Measurements from ENCODE around the gene TFE3. TPM values are rescaled to one million over a fixed set of nuclear protein-coding genes. Genes with fewer than 3 reads are reported as not detected.

TFE3 gene
- total RNA-seq, 2 donors from 2014 or later, result 24.9 to 71.9 TPM

GRCh38 chrX:49061916-49062315, 18.8 kb upstream of the TFE3 start:
- intact Hi-C loops (cut with DNase I), result no loop called here
- H3K27me3 ChIP-seq, result no peaks in the 10 kb centered on the region
- H3K4me3 ChIP-seq, result no peak overlapping the region
- H3K36me3 ChIP-seq (replicated peaks in 1 of 2; ENCODE audit: insufficient read depth in 1 of 2, low read depth in 2 of 2), result no peaks in the 10 kb centered on the region
- WGBS, 2 donors, result 75 to 86% methylated on average over 4 to 6 of the region's 10 CpGs
- peaks cover 13% of the 10 kb centered on the region for H3K4me1 ChIP-seq
- TF ChIP-seq POLR2A (IDR thresholded peaks at IDR 0.05), result no peak
- no peak for TF ChIP-seq CTCF (IDR thresholded peaks at IDR 0.05)
- H3K9me3 ChIP-seq, result no peaks in the 10 kb centered on the region
- DNase-seq (no peak), ATAC-seq (no peak)
- H3K27ac ChIP-seq, result no peak overlapping the region

- Histone ChIP-seq H3K4me1 (peaks cover 13% of the 10 kb centered on the region), H3K27ac (no peak overlapping the region), H3K27me3 (no peaks in the 10 kb centered on the region), H3K9me3 (no peaks in the 10 kb centered on the region), H3K4me3 (no peak overlapping the region), H3K36me3 (replicated peaks in 1 of 2; ENCODE audit: insufficient read depth in 1 of 2, low read depth in 2 of 2) (no peaks in the 10 kb centered on the region)
- DNase-seq (no peak), ATAC-seq (no peak)
- WGBS, 2 donors, result 83 to 86% methylated on average over 6 to 7 of the region's 7 CpGs
- intact Hi-C loops (cut with DNase I), result no loop called here
- no peak for TF ChIP-seq CTCF (IDR thresholded peaks at IDR 0.05)
- TF ChIP-seq POLR2A (IDR thresholded peaks at IDR 0.05), result no peak
Measured at GRCh38 chrX:49061490-49061889, 18.3 kb upstream of the TFE3 start.

- peaks cover 13% of the 10 kb centered on the region for H3K4me1 ChIP-seq
- H3K36me3 ChIP-seq (replicated peaks in 1 of 2; ENCODE audit: insufficient read depth in 1 of 2, low read depth in 2 of 2), result no peaks in the 10 kb centered on the region
- no peak for TF ChIP-seq POLR2A (IDR thresholded peaks at IDR 0.05)
- TF ChIP-seq CTCF (IDR thresholded peaks at IDR 0.05), result no peak
- intact Hi-C loops (cut with DNase I), result no loop called here
- H3K27ac ChIP-seq, result no peak overlapping the region
- DNase-seq (no peak), ATAC-seq (no peak)
- WGBS, 2 donors, result 52% methylated on average over 2 of the region's 3 CpGs; no CpG with 5 or more reads in 1 of the 2 donors
- H3K9me3 ChIP-seq, result no peaks in the 10 kb centered on the region
- H3K27me3 ChIP-seq, result no peaks in the 10 kb centered on the region
- no peak overlapping the region for H3K4me3 ChIP-seq
Measured at GRCh38 chrX:49060914-49061313, 17.8 kb upstream of the TFE3 start.

GRCh38 chrX:49059681-49060085, 16.5 kb upstream of the TFE3 start:
- Histone ChIP-seq H3K27ac (peak overlapping the region; percentile 72 to 89 (median 78)), H3K9me3 (no peaks in the 10 kb centered on the region), H3K4me1 (peaks cover 13% of the 10 kb centered on the region), H3K4me3 (peak overlapping the region in 1 of 2 donors; percentile 25), H3K27me3 (no peaks in the 10 kb centered on the region), H3K36me3 (replicated peaks in 1 of 2; ENCODE audit: insufficient read depth in 1 of 2, low read depth in 2 of 2) (no peaks in the 10 kb centered on the region)
- ATAC-seq, result peak; percentile 57
- WGBS, 2 donors, result 10 to 11% methylated on average over 4 to 5 of the region's 10 CpGs
- no peak for TF ChIP-seq CTCF (IDR thresholded peaks at IDR 0.05)
- TF ChIP-seq POLR2A (IDR thresholded peaks at IDR 0.05), result peak in 1 of 3 donors; percentile 8
- intact Hi-C loops (cut with DNase I), result no loop called here
- DNase-seq, result peak in 3 of 4 donors; percentile 16 to 52 (median 42)

GRCh38 chrX:49059201-49059600, 16.0 kb upstream of the TFE3 start:
- H3K4me3 ChIP-seq, result peak overlapping the region in 1 of 2 donors; percentile 25
- ATAC-seq, result peak; percentile 33
- TF ChIP-seq CTCF (IDR thresholded peaks at IDR 0.05) (no peak), POLR2A (IDR thresholded peaks at IDR 0.05) (no peak)
- H3K9me3 ChIP-seq, result no peaks in the 10 kb centered on the region
- intact Hi-C loops (cut with DNase I), result no loop called here
- peaks cover 13% of the 10 kb centered on the region for H3K4me1 ChIP-seq
- H3K27me3 ChIP-seq, result no peaks in the 10 kb centered on the region
- 0 to 12% methylated on average over 5 to 6 of the region's 6 CpGs for WGBS, 2 donors
- peak overlapping the region; percentile 72 to 89 (median 78) for H3K27ac ChIP-seq
- no peak for DNase-seq
- no peaks in the 10 kb centered on the region for H3K36me3 ChIP-seq (replicated peaks in 1 of 2; ENCODE audit: insufficient read depth in 1 of 2, low read depth in 2 of 2)

Data from body of pancreas (tissue), 4 donors.